Measurements from ENCODE around the gene EXOSC7. TPM values are rescaled to one million over a fixed set of nuclear protein-coding genes. Genes with fewer than 3 reads are reported as not detected.

Gene EXOSC7
- total and polyA plus RNA-seq, 2 donors (not counting 1 experiment from before 2014, with no cell fraction given), result 25.5 to 40.0 TPM

GRCh38 chr3:45002139-45002660, 26.2 kb downstream of the EXOSC7 start:
- no peaks in the 10 kb centered on the region for H3K4me1 Mint-ChIP-seq

GRCh38 chr3:45002720-45003119, 26.7 kb downstream of the EXOSC7 start:
- DNase-seq (no peak), ATAC-seq (ENCODE audit: low read depth) (no peak)
- WGBS (ENCODE audit: insufficient coverage), result 70% methylated on average over 3 of the region's 3 CpGs
- H3K27me3 ChIP-seq (replicated peaks in 1 of 4; ENCODE audit: control extremely low read depth in 1 of 4, control insufficient read depth in 3 of 4, insufficient read depth in 4 of 4, low read length in 3 of 4), result no peaks in the 10 kb centered on the region
- H3K36me3 ChIP-seq (replicated peaks in 1 of 2; ENCODE audit: control extremely low read depth in 1 of 2, control insufficient read depth in 1 of 2, extremely low read depth in 1 of 2, insufficient read depth in 2 of 2, low read length in 1 of 2), result peaks cover 11 to 61% of the 10 kb centered on the region in 2 experiments
- H3K79me2 ChIP-seq (ENCODE audit: control insufficient read depth, insufficient read depth, low read length), result no peaks in the 10 kb centered on the region
- Mint-ChIP-seq H3K9me3 (ENCODE audit: insufficient read depth) (no peaks in the 10 kb centered on the region), H3K27ac (no peak overlapping the region), H3K27me3 (no peaks in the 10 kb centered on the region), H3K4me1 (no peaks in the 10 kb centered on the region), H3K4me3 (no peak overlapping the region)
- no peak overlapping the region for H3K4me2 ChIP-seq (replicated peaks; ENCODE audit: low read depth, low read length, poor library complexity, severe bottlenecking)
- intact Hi-C loops (cut with micrococcal nuclease), result no loop called here
- no peak overlapping the region for H3K4me3 ChIP-seq (ENCODE audit: control extremely low read depth in 1 of 5, extremely low read depth in 1 of 5, insufficient read depth in 1 of 5, low read depth in 2 of 5, low read length in 4 of 5)
- no peaks in the 10 kb centered on the region for H3K9me3 ChIP-seq (ENCODE audit: control extremely low read depth in 1 of 3, control insufficient read depth in 2 of 3, insufficient read depth in 1 of 3, low read length in 2 of 3)
- H3K9ac ChIP-seq (ENCODE audit: low read length), result no peak overlapping the region
- POLR2A ChIA-PET, result no interaction called here
- no peaks in the 10 kb centered on the region for H4K20me1 ChIP-seq (ENCODE audit: control insufficient read depth, insufficient read depth, low read length, poor library complexity, severe bottlenecking)
- H3K27ac ChIP-seq (ENCODE audit: low read length in 2 of 2), result no peak overlapping the region
- no peak for TF ChIP-seq EZH2 (IDR thresholded peaks at IDR 0.05; ENCODE audit: borderline replicate concordance, insufficient read depth, low read depth, low read length, poor library complexity, severe bottlenecking)
- TF ChIP-seq CTCF (IDR thresholded peaks at IDR 0.05), result no peak
- H3K4me1 ChIP-seq (ENCODE audit: control insufficient read depth in 2 of 2, insufficient read depth in 2 of 2, low read length in 2 of 2), result no peaks in the 10 kb centered on the region
- CTCF ChIA-PET, result no interaction called here
- H2AFZ ChIP-seq (ENCODE audit: insufficient read depth, low read depth, low read length, poor library complexity, severe bottlenecking), result no peak overlapping the region

More at GRCh38 chr3:45002139-45002660, 26.2 kb downstream of the EXOSC7 start:
- intact Hi-C loops (cut with micrococcal nuclease), result no loop called here
- ATAC-seq (ENCODE audit: low read depth) (no peak), DNase-seq (no peak)
- Histone ChIP-seq H3K36me3 (replicated peaks in 1 of 2; ENCODE audit: control extremely low read depth in 1 of 2, control insufficient read depth in 1 of 2, extremely low read depth in 1 of 2, insufficient read depth in 2 of 2, low read length in 1 of 2) (peaks cover 11 to 60% of the 10 kb centered on the region in 2 experiments), H3K4me1 (ENCODE audit: control insufficient read depth in 2 of 2, insufficient read depth in 2 of 2, low read length in 2 of 2) (peaks cover 0 to 3% of the 10 kb centered on the region in 2 donors), H3K4me3 (ENCODE audit: control extremely low read depth in 1 of 5, extremely low read depth in 1 of 5, insufficient read depth in 1 of 5, low read depth in 2 of 5, low read length in 4 of 5) (no peak overlapping the region), H2AFZ (ENCODE audit: insufficient read depth, low read depth, low read length, poor library complexity, severe bottlenecking) (no peak overlapping the region), H3K79me2 (ENCODE audit: control insufficient read depth, insufficient read depth, low read length) (no peaks in the 10 kb centered on the region), H3K27ac (ENCODE audit: low read length in 2 of 2) (no peak overlapping the region), H3K9me3 (ENCODE audit: control extremely low read depth in 1 of 3, control insufficient read depth in 2 of 3, insufficient read depth in 1 of 3, low read length in 2 of 3) (no peaks in the 10 kb centered on the region), H3K4me2 (replicated peaks; ENCODE audit: low read depth, low read length, poor library complexity, severe bottlenecking) (no peak overlapping the region), H3K9ac (ENCODE audit: low read length) (no peak overlapping the region), H4K20me1 (ENCODE audit: control insufficient read depth, insufficient read depth, low read length, poor library complexity, severe bottlenecking) (no peaks in the 10 kb centered on the region), H3K27me3 (replicated peaks in 1 of 4; ENCODE audit: control extremely low read depth in 1 of 4, control insufficient read depth in 3 of 4, insufficient read depth in 4 of 4, low read length in 3 of 4) (no peaks in the 10 kb centered on the region)
- ChIA-PET POLR2A (no interaction called here), CTCF (interaction anchor here (0.6 kb wide), 1 partner anchor 1086 kb away, joined by 3 read pairs; no protein-coding TSS in a partner anchor)
- TF ChIP-seq EZH2 (IDR thresholded peaks at IDR 0.05; ENCODE audit: borderline replicate concordance, insufficient read depth, low read depth, low read length, poor library complexity, severe bottlenecking) (no peak), CTCF (IDR thresholded peaks at IDR 0.05) (no peak)
- Mint-ChIP-seq H3K27ac (no peak overlapping the region), H3K27me3 (no peaks in the 10 kb centered on the region), H3K4me3 (no peak overlapping the region), H3K9me3 (ENCODE audit: insufficient read depth) (no peaks in the 10 kb centered on the region)
- no CpG with 5 or more reads among the region's 2 CpGs for WGBS (ENCODE audit: insufficient coverage)
